H9 (cell line): ENCODE measurements around the gene RAB31. TPM values are rescaled to one million over a fixed set of nuclear protein-coding genes. Genes with fewer than 3 reads are reported as not detected.

ENCODE experiments used
- DNase-seq: peaks from one replicate; pipeline ENCODE4 v3.0.0-alpha.2; 2017
- H2AFZ ChIP-seq: one replicate; pipeline ENCODE4 v1.6.1; 2013; ENCODE audit warnings: mild to moderate bottlenecking, low read length, control low read depth, moderate library complexity
- H2AK5ac ChIP-seq: 2 replicates; pipeline ENCODE4 v1.6.1; 2013; ENCODE audit warnings: low read length, control low read depth, mixed read lengths; ENCODE audit not compliant: insufficient read length
- H2BK120ac ChIP-seq: one replicate; pipeline ENCODE4 v1.6.1; 2013; ENCODE audit warnings: low read depth, mild to moderate bottlenecking, low read length, control low read depth, inconsistent platforms; ENCODE audit not compliant: poor library complexity, severe bottlenecking
- H2BK12ac ChIP-seq: 2 replicates; pipeline ENCODE4 v1.6.1; 2013; ENCODE audit warnings: low read length, control low read depth, mixed read lengths, low read depth; ENCODE audit not compliant: insufficient read length
- H2BK15ac ChIP-seq: 2 replicates; pipeline ENCODE4 v1.6.1; 2013; ENCODE audit warnings: low read depth, low read length, control low read depth
- H2BK20ac ChIP-seq: one replicate; pipeline ENCODE4 v1.6.1; 2013; ENCODE audit warnings: low read depth, mild to moderate bottlenecking, low read length, control low read depth, inconsistent platforms; ENCODE audit not compliant: poor library complexity, severe bottlenecking
- H2BK5ac ChIP-seq: 2 replicates; pipeline ENCODE4 v1.6.1; 2013; ENCODE audit warnings: low read length, control low read depth, mixed read lengths; ENCODE audit not compliant: insufficient read length
- H3K14ac ChIP-seq: 2 replicates; pipeline ENCODE4 v1.6.1; 2013; ENCODE audit warnings: low read length, control low read depth; ENCODE audit not compliant: insufficient read depth
- H3K18ac ChIP-seq: 2 replicates; pipeline ENCODE4 v1.6.1; 2013; ENCODE audit warnings: low read depth, mild to moderate bottlenecking, mixed read lengths, low read length, control low read depth; ENCODE audit not compliant: insufficient read length
- H3K23ac ChIP-seq: 2 replicates; pipeline ENCODE4 v1.6.1; 2013; ENCODE audit warnings: low read length, control low read depth, mixed read lengths, low read depth; ENCODE audit not compliant: insufficient read length
- H3K23me2 ChIP-seq: 2 replicates; pipeline ENCODE4 v1.6.1; 2013; ENCODE audit warnings: low read depth, mild to moderate bottlenecking, mixed read lengths, low read length, control low read depth; ENCODE audit not compliant: insufficient read length, poor library complexity, severe bottlenecking
- H3K27ac ChIP-seq: 2 replicates; pipeline ENCODE4 v1.5.1; 2013; ENCODE audit warnings: low read length, control low read depth, mixed read lengths, low read depth; ENCODE audit not compliant: insufficient read length
- H3K27me3 ChIP-seq: 2 replicates; pipeline ENCODE4 v1.6.1; 2013; ENCODE audit warnings: low read length, control low read depth, inconsistent platforms; ENCODE audit not compliant: insufficient read depth
- H3K4ac ChIP-seq: 2 replicates; pipeline ENCODE4 v1.6.1; 2013; ENCODE audit warnings: low read depth, mild to moderate bottlenecking, control low read depth, inconsistent platforms, low read length, moderate library complexity
- H3K4me1 ChIP-seq: 2 replicates; pipeline ENCODE4 v1.6.1; 2013; ENCODE audit warnings: low read length, control low read depth, inconsistent platforms; ENCODE audit not compliant: insufficient read depth
- H3K4me2 ChIP-seq: 2 replicates; pipeline ENCODE4 v1.6.1; 2013; ENCODE audit warnings: low read length, control low read depth, mixed read lengths; ENCODE audit not compliant: insufficient read length, insufficient read depth
- H3K56ac ChIP-seq: 2 replicates; pipeline ENCODE4 v1.6.1; 2013; ENCODE audit warnings: low read depth, mild to moderate bottlenecking, mixed read lengths, low read length, control low read depth; ENCODE audit not compliant: insufficient read length
- H3K79me1 ChIP-seq: 2 replicates; pipeline ENCODE4 v1.6.1; 2013; ENCODE audit warnings: low read depth, mild to moderate bottlenecking, moderate library complexity, low read length, control low read depth, inconsistent platforms; ENCODE audit not compliant: insufficient read depth, poor library complexity, severe bottlenecking
- H3K79me2 ChIP-seq: 2 replicates; pipeline ENCODE4 v1.6.1; 2013; ENCODE audit warnings: low read length, control low read depth, inconsistent platforms; ENCODE audit not compliant: insufficient read depth
- H3K9ac ChIP-seq: 2 replicates; pipeline ENCODE4 v1.6.1; 2013; ENCODE audit warnings: low read length, control low read depth, mixed read lengths; ENCODE audit not compliant: insufficient read length; ENCODE audit errors: extremely low read depth
- H3K9me3 ChIP-seq: one replicate; pipeline ENCODE4 v1.6.1; 2013; ENCODE audit warnings: low read depth, low read length, inconsistent platforms; ENCODE audit not compliant: control insufficient read depth
- H3T11ph ChIP-seq: one replicate; pipeline ENCODE4 v1.6.1; 2013; ENCODE audit warnings: mild to moderate bottlenecking, low read length, control low read depth, inconsistent platforms
- H4K20me1 ChIP-seq: one replicate; pipeline ENCODE4 v1.6.1; 2013; ENCODE audit not compliant: control insufficient read depth, insufficient read length, insufficient read depth
- H4K5ac ChIP-seq: 2 replicates; pipeline ENCODE4 v1.6.1; 2013; ENCODE audit warnings: low read depth, mild to moderate bottlenecking, mixed read lengths, low read length, control low read depth; ENCODE audit not compliant: insufficient read length
- H4K8ac ChIP-seq: replicated peaks from 2 replicates; pipeline ENCODE4 v1.6.1; 2013; ENCODE audit warnings: low read length, control low read depth, mixed read lengths, low read depth; ENCODE audit not compliant: insufficient read length
- H4K91ac ChIP-seq: 2 replicates; pipeline ENCODE4 v1.6.1; 2013; ENCODE audit warnings: low read depth, mild to moderate bottlenecking, moderate library complexity, mixed read lengths, low read length, control low read depth; ENCODE audit not compliant: insufficient read length
- H3K27ac Mint-ChIP-seq, 3 experiments: 2 replicates in 2 of 3; 3 replicates in 1 of 3; pipeline ENCODE4 v1.8.0; 2020 to 2021; ENCODE audit warnings: mixed read lengths in 3 of 3, mild to moderate bottlenecking in 1 of 3, moderate library complexity in 1 of 3
- H3K27me3 Mint-ChIP-seq: 2 replicates; pipeline ENCODE4 v1.8.0; 2021; ENCODE audit warnings: low read depth, mild to moderate bottlenecking, moderate library complexity, mixed read lengths
- H3K36me3 Mint-ChIP-seq, 3 experiments: 2 replicates in 2 of 3; 3 replicates in 1 of 3; pipeline ENCODE4 v1.8.0; 2020 to 2021; ENCODE audit warnings: low read depth in 3 of 3, mixed read lengths in 3 of 3; ENCODE audit not compliant: insufficient read depth in 1 of 3
- H3K4me1 Mint-ChIP-seq, 2 experiments: 2 replicates each; pipeline ENCODE4 v1.8.0; 2020; ENCODE audit warnings: mixed read lengths in 2 of 2
- H3K4me3 Mint-ChIP-seq, 2 experiments: 2 replicates in 1 of 2; 3 replicates in 1 of 2; pipeline ENCODE4 v1.8.0; 2020 to 2021; ENCODE audit warnings: mild to moderate bottlenecking in 2 of 2, mixed read lengths in 2 of 2, moderate library complexity in 1 of 2
- H3K9me3 Mint-ChIP-seq, 2 experiments: 2 replicates in 1 of 2; 3 replicates in 1 of 2; pipeline ENCODE4 v1.8.0; 2020; ENCODE audit warnings: mild to moderate bottlenecking in 2 of 2, mixed read lengths in 2 of 2, moderate library complexity in 1 of 2
- CTCF ChIP-seq: fragments of 200-600 bp; sonication (generic); conservative IDR thresholded peaks from 3 replicates; pipeline ENCODE4 v1.8.0; 2021; ENCODE audit warnings: antibody characterized with exemption, mild to moderate bottlenecking
- WGBS: extraction: QIAGEN DNeasy Blood & Tissue Kit; methylation state at CpG from one replicate; pipeline ENCODE4 v1.1.7; 2013; ENCODE audit warnings: missing lambda C conversion rate, low lambda C conversion rate, mixed read lengths; ENCODE audit not compliant: insufficient read length; ENCODE audit errors: extremely low coverage; 5-methylcytosine and 5-hydroxymethylcytosine counted together
- total RNA-seq: library from RNA; stranded (reverse); gene quantifications from 2 replicates; pipeline ENCODE4 v1.2.1, GENCODE V29; 2021

RAB31 gene
- total RNA-seq, 1 experiment from 2014 or later: 22.4 TPM

DNA sequence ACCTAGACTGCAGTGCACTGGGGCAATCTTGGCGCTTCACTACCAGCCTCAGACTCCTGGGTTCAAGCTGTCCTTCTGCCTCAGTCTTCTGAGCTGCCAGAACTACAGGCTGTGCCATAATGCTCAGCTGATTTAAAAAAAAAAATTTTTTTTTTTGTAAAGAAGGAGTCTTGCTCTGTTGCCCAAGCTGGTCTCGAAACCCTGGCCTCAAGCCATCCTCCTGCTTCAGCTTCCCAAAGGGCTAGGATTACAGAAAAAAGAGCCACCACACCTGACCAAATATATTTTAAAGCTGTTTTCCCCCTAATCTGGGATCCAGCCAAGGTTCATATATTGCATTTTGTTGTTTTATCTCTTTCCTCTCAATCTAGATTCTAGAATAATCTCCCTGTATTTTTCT lies 82.2 kb downstream of the RAB31 start:
- no peak overlapping the region for H3K9ac ChIP-seq
- H3K27me3 Mint-ChIP-seq: no peaks in the 10 kb centered on the region
- no peak overlapping the region for H2BK15ac ChIP-seq
- no peak overlapping the region for H4K5ac ChIP-seq
- no peak overlapping the region for H2AK5ac ChIP-seq
- no peak overlapping the region for H4K91ac ChIP-seq
- H2BK5ac ChIP-seq: no peak overlapping the region
- no peaks in the 10 kb centered on the region for H3K9me3 Mint-ChIP-seq
- H3K36me3 Mint-ChIP-seq: peaks cover 0 to 7% (median 7%) of the 10 kb centered on the region in 3 experiments; a peak in 5 of 7 replicates
- H2AFZ ChIP-seq: no peak overlapping the region
- no peak overlapping the region for H2BK12ac ChIP-seq
- H3K4ac ChIP-seq: no peak overlapping the region
- H4K20me1 ChIP-seq: no peaks in the 10 kb centered on the region
- no peaks in the 10 kb centered on the region for H3K9me3 ChIP-seq
- H3K14ac ChIP-seq: no peak overlapping the region
- H3K4me2 ChIP-seq: no peak overlapping the region
- no peak overlapping the region for H3K4me3 Mint-ChIP-seq
- H3K4me1 Mint-ChIP-seq: no peaks in the 10 kb centered on the region
- no peak for DNase-seq
- no peak overlapping the region for H2BK120ac ChIP-seq
- H3K23ac ChIP-seq: no peak overlapping the region
- H4K8ac ChIP-seq: no peak overlapping the region
- no peaks in the 10 kb centered on the region for H3K79me2 ChIP-seq
- H3K27ac ChIP-seq: no peak overlapping the region
- no peaks in the 10 kb centered on the region for H3K4me1 ChIP-seq
- H3K23me2 ChIP-seq: no peaks in the 10 kb centered on the region
- H3K18ac ChIP-seq: no peak overlapping the region
- no CpG with 5 or more reads among the region's 2 CpGs for WGBS
- no peak overlapping the region for H2BK20ac ChIP-seq
- no peaks in the 10 kb centered on the region for H3K27me3 ChIP-seq
- no peak overlapping the region for H3T11ph ChIP-seq
- H3K79me1 ChIP-seq: no peaks in the 10 kb centered on the region
- no peak overlapping the region for H3K27ac Mint-ChIP-seq
- no peak overlapping the region for H3K56ac ChIP-seq
- TF ChIP-seq CTCF: no peak
